Left hindlimb (tissue), 1 donor: ENCODE data around the gene HMG20B.

Experiments
- DNase-seq: peaks from one replicate; pipeline ENCODE4 v3.0.0-alpha.2; 2018

The HMG20B gene

GRCh38 chr19:3537438-3538240, 35.1 kb upstream of the HMG20B start:
- no peak for DNase-seq

- DNase-seq = no peak
Observed at GRCh38 chr19:3538258-3538929, 34.4 kb upstream of the HMG20B start.

- DNase-seq = no peak
Observed at GRCh38 chr19:3538965-3539755, 33.6 kb upstream of the HMG20B start, which contains the start of gene TEKTIP1. TEKTIP1 (plus strand) TSS chr19:3539174; CDS start chr19:3539178, 4 bp downstream.

- no peak for DNase-seq
Observed at GRCh38 chr19:3539756-3540118, 33.0 kb upstream of the HMG20B start.

GRCh38 chr19:3543150-3544057, 29.3 kb upstream of the HMG20B start:
- no peak for DNase-seq

- no peak for DNase-seq
Observed at GRCh38 chr19:3544058-3544376, 28.7 kb upstream of the HMG20B start.

GRCh38 chr19:3544742-3545668, 27.7 kb upstream of the HMG20B start:
- DNase-seq = no peak

GRCh38 chr19:3545669-3546034, 27.1 kb upstream of the HMG20B start:
- no peak for DNase-seq

- no peak for DNase-seq
Observed at GRCh38 chr19:3546119-3546518, 26.6 kb upstream of the HMG20B start.

- no peak for DNase-seq
Observed at GRCh38 chr19:3547301-3547731, 25.4 kb upstream of the HMG20B start.

- DNase-seq = no peak
Observed at GRCh38 chr19:3547767-3548282, 24.9 kb upstream of the HMG20B start.

- DNase-seq = no peak
Observed at GRCh38 chr19:3548606-3549005, 24.1 kb upstream of the HMG20B start.

GRCh38 chr19:3549816-3550215, 22.9 kb upstream of the HMG20B start:
- DNase-seq = no peak

GRCh38 chr19:3550947-3551791, 21.6 kb upstream of the HMG20B start:
- DNase-seq = no peak

- DNase-seq = no peak
Observed at GRCh38 chr19:3551792-3552095, 21.0 kb upstream of the HMG20B start.

- DNase-seq = no peak
Observed at GRCh38 chr19:3554254-3555083, 18.3 kb upstream of the HMG20B start.

- DNase-seq = no peak
Observed at GRCh38 chr19:3555653-3556422, 16.9 kb upstream of the HMG20B start.

- no peak for DNase-seq
Observed at GRCh38 chr19:3556423-3556977, 16.2 kb upstream of the HMG20B start.
